22Rv1 (cell line): ENCODE results near the gene CORO1C.

ENCODE experiments used
- ZFX ChIP-seq: fragments of 450-650 bp; IDR thresholded peaks from 2 replicates; pipeline ENCODE4 v1.6.1; 2017; ENCODE audit warnings: antibody characterized with exemption, borderline replicate concordance
- TF ChIP-seq, protein P1 (sequence below): fragments of 450-650 bp; IDR thresholded peaks from 2 replicates; pipeline ENCODE4 v1.5.1; 2017; ENCODE audit warnings: mild to moderate bottlenecking

DNA sequence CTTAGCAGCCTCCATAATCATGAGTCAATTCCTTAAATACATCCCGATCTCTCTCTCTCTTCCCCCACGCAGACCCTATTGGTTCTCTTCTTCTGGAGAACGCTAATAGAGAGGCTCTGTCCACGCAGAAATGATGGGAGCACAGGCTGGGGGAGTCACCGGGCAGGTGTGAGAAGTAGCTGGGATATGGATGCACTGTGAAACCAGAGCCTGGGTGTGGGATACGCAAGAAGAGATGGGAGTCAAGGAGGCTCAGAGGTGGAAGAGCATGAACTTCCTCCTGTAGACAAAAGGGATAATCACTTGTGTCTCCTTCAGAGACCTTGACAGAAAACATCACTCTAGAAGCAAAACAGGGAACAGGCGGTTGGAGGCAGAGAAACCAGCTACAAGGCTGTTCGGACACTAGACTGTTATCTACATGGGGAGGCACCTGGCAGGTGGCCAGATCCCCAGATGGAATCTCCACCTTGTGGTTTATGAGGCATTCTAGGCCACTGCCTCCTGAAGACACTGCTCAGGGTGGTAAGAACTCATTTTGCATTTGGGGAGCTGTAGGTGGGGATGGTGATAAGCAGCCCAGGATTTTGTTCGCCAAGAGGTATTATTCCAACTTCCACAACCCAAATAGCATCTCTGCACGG is 90.4 kb downstream of the CORO1C start:
- TF ChIP-seq, protein P1, sequence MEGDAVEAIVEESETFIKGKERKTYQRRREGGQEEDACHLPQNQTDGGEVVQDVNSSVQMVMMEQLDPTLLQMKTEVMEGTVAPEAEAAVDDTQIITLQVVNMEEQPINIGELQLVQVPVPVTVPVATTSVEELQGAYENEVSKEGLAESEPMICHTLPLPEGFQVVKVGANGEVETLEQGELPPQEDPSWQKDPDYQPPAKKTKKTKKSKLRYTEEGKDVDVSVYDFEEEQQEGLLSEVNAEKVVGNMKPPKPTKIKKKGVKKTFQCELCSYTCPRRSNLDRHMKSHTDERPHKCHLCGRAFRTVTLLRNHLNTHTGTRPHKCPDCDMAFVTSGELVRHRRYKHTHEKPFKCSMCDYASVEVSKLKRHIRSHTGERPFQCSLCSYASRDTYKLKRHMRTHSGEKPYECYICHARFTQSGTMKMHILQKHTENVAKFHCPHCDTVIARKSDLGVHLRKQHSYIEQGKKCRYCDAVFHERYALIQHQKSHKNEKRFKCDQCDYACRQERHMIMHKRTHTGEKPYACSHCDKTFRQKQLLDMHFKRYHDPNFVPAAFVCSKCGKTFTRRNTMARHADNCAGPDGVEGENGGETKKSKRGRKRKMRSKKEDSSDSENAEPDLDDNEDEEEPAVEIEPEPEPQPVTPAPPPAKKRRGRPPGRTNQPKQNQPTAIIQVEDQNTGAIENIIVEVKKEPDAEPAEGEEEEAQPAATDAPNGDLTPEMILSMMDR, result no peak
- no peak for TF ChIP-seq ZFX
